Midbrain (tissue), 1 donor: ENCODE measurements around the gene TMEM30A.
A peak's percentile ranks its signal among the peaks of the same experiment; 100 is the strongest.

Experiments used
- DNase-seq: peaks from one replicate; lab custom pipeline; 2025; lab: John Stamatoyannopoulos, UW

Gene TMEM30A

GRCh38 chr6:75291744-75292143 is 7.2 kb upstream of the TMEM30A start:
- DNase-seq: no peak

DNA sequence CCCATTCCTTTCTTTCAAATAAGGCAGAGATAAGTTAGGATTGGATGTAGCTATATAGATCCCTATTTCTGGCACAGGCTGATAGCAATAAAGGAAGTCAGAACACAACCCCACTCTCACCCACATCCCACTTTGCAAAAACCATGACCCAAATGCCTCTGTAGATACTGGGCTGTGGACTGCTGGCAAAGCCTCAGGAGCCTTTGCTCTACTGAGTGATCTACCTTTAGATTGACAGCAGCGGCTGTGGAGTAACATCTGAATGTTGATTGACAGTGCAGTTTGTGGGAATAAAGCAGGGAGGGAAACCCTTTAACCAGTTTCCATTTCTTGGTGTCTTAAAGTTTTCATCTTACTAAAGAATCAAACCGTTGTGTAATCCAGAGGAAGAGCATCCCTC is 6.7 kb upstream of the TMEM30A start:
- DNase-seq: no peak

DNA sequence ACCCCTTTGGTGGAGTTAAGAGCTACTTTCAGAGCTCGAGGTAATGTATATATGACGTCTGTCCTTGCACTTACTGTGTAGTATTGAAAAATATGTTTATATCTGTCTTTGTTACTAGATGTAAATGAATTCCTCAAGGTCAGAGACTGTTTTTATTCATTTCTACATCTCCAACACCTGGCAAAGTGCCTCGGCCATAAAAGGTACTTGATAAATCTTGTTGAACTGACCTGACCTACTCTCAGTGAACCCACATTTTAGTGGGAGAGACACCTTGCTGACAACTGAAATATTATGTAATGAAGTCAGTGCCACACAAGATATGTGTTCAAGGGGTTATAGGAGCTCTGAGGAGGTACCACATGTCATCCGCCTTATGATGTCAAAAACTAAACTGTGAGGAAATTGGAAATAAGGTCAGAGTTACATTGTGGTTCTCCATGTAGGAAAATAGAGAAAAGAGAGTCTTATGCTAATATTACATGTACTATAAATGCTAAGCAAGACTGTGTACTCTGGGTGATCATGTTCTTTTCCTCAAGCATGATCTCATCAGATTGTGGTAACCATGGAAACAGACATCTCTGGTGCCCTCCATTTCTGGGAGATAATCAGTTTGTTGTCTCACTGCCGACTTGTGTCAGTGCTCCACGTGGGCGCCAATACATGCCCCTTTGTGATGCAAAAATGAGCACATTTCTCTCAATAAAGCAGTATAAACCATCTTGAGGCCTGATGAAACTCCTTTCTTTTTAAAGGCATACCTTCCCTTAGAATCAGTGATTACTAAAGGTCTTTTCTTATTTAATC is 5.7 kb upstream of the TMEM30A start:
- DNase-seq: peak; percentile 80

GRCh38 chr6:75288023-75288422 is 3.4 kb upstream of the TMEM30A start:
- no peak for DNase-seq

- no peak for DNase-seq
These were observed 2.8 kb upstream of the TMEM30A start for GRCh38 chr6:75287424-75287823.

GRCh38 chr6:75286955-75287354 is 2.4 kb upstream of the TMEM30A start:
- DNase-seq: no peak

GRCh38 chr6:75285283-75285639 is 669 bp upstream of the TMEM30A start:
- DNase-seq: peak; percentile 49

- DNase-seq: no peak
These were observed 523 bp downstream of the TMEM30A start for GRCh38 chr6:75283907-75284631.

- DNase-seq: no peak
These were observed 1.9 kb downstream of the TMEM30A start for GRCh38 chr6:75282706-75283105.

DNA sequence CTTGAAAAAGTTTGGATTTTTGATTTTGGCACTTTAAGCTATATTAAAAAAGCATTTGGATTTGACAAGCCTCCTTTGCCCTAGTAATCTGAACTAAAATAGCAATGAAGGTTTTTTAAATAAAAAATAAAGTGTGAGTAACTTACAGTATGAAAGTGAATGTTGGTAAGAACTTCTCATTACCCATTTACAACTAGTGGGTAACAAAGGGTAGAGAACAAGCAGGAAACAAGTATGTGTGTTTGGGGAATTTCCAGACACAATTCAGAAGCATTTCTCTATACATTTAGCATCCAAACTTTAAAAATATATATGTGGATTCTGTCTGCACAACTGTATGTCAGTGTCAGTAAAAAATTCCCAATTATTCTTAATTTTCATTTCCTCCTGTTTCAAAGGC is 2.9 kb downstream of the TMEM30A start:
- DNase-seq: no peak

GRCh38 chr6:75280131-75280855 is 4.3 kb downstream of the TMEM30A start:
- no peak for DNase-seq

- no peak for DNase-seq
These were observed 5.2 kb downstream of the TMEM30A start for GRCh38 chr6:75279418-75279817.

- no peak for DNase-seq
These were observed 6.0 kb downstream of the TMEM30A start for GRCh38 chr6:75278474-75279077.

DNA sequence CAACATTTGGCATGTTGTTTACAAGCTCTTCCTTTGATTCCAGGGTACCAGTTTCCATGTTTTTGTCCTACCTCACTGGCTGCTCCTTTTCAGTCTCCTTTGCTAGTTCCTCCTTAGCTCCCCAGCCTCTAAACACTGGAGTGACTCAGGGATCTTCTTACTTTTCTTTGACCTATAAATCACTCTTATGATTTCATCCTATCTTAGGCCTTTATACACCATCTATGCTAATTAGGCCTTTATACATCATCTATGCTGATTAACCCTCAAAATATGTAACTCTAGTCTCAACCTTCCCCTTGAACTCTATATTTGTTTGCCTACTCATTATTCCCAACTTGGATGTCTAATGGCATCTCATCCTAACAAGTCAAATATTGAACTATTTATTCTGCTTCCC is 9.5 kb downstream of the TMEM30A start:
- no peak for DNase-seq

DNA sequence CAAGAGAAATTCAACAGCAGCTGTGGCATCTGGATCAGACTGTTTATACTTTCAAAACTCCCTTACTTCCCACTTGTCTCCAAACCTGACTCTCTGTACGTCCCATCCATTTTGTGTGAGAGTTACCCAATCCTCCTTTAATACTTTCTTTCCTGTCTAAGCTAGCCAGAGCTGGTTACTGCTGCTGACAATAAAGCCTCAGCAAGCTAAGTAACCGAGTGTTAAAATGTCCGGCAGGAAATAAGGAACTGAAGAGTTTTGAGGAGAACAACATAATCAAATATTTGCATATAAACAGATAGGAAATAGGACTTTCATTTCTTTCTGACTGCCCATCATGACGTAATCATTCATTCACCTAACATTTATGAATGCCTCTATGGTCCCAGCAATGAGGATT is 11.6 kb downstream of the TMEM30A start:
- no peak for DNase-seq

- DNase-seq: no peak
These were observed 12.3 kb downstream of the TMEM30A start for GRCh38 chr6:75272145-75272840.

- DNase-seq: no peak
These were observed 15.6 kb downstream of the TMEM30A start for GRCh38 chr6:75268988-75269354.

- no peak for DNase-seq
These were observed 16.2 kb downstream of the TMEM30A start for GRCh38 chr6:75268121-75268987.

DNA sequence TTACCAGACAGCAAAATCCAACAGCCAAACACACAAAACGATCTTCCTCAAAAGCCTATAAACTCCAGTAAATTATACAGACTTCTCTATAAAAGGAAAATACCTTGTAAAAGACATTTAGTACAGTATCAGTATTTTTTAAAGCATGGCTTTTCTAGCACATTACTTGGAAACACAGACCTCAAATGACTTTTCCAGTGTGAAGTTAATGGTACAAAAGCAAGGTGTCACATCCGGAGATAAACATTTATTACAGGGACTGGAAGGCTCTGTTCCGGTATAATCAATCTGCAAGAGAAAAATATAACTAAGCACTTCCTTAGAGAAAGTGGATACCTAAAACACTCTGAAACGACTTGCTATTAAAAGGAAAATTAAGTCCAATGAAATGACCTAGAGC is 17.1 kb downstream of the TMEM30A start:
- no peak for DNase-seq

- peak; percentile 67 for DNase-seq
These were observed 17.8 kb downstream of the TMEM30A start for GRCh38 chr6:75266716-75267291.

GRCh38 chr6:75263401-75263750 is 21.2 kb downstream of the TMEM30A start:
- DNase-seq: no peak
